ENCODE results near the gene KIF7. TPM values are rescaled to one million over a fixed set of nuclear protein-coding genes. Genes with fewer than 3 reads are reported as not detected.

KIF7 gene
- total and polyA plus RNA-seq, 2 donors from 2014 or later = 1.4 to 4.2 TPM

DNA sequence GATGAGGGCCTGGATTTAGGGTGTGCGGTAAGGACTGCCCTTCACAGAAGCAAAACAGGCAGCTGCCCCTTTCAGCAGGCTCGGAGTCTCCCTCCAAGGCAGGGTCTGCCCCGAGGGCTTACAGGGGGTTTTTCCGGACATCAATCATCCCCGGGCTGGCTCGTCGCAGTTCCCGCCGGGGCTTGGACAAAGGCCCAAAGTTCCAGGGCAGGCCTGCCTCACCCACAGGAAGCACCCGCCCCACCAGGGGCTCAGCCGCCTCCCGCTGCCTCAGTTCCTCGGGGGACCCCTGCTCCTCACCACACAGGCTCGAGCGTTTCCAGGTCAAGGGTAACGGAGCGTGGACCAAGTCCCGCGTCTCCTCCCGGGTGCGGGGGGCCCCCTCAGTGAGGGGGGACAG, 27.0 kb downstream of the KIF7 start:
- Histone ChIP-seq H3K9ac (ENCODE audit: low read length in 3 of 3) (no peak overlapping the region), H3K27me3 (ENCODE audit: control insufficient read depth, insufficient read depth, low read length) (no peaks in the 10 kb centered on the region), H3K4me3 (ENCODE audit: low read length in 3 of 3) (no peak overlapping the region), H3K27ac (ENCODE audit: low read depth in 2 of 2, low read length in 2 of 2) (no peak overlapping the region), H3K4me1 (ENCODE audit: control insufficient read depth in 2 of 3, insufficient read depth in 2 of 3, low read depth in 1 of 3, low read length in 3 of 3) (no peaks in the 10 kb centered on the region), H3K36me3 (ENCODE audit: control insufficient read depth in 2 of 3, insufficient read depth in 3 of 3, low read length in 3 of 3) (peaks cover 0 to 5% (median 0%) of the 10 kb centered on the region in 3 donors), H3K9me3 (ENCODE audit: control insufficient read depth in 2 of 3, insufficient read depth in 1 of 3, low read length in 3 of 3) (no peaks in the 10 kb centered on the region)
- DNase-seq = peak in 1 of 5 donors; percentile 63
- intact Hi-C loops (cut with DNase I) = no loop called here
- no peak for FAIRE-seq
- no peak for TF ChIP-seq CTCF (IDR thresholded peaks at IDR 0.05; ENCODE audit: borderline replicate concordance, extremely low read depth, insufficient read depth)

DNA sequence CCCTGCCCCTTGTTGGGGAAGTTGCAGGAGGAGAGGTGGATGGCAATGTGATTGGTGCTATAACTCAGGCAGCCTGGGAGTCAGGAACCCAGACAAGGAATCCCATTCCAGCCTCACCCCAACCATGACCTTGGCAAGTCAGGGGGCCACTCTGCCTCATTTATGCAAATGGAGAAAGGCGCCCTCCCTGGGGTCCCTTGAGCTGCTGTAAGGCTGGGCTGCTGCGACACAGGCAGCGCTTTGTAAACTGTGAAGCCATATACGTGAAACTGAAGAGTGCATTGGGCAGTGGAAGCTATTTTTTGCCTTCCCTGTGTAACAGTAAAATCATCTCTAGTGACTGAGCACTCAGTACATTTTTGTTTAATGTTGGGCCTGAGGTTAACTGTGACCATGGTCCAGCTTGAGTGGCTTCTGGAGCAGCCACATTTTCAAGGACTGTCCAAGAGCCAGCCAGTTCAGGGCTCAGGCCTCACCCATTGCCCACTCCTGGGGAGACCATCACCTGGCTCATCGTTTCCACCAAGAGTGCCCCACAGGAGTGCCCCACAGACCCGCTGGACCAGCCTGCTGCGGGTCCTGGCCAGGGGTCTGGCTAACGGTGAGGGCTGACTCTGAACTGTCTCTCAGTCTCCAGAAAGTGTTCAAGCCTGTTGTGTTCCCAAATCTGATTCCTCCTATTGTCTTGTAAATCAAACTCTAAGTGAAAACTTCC, 27.9 kb downstream of the KIF7 start:
- peak in 1 of 5 donors; percentile 29 for DNase-seq
- intact Hi-C loops (cut with DNase I) = no loop called here
- Histone ChIP-seq H3K27me3 (ENCODE audit: control insufficient read depth, insufficient read depth, low read length) (no peaks in the 10 kb centered on the region), H3K27ac (ENCODE audit: low read depth in 2 of 2, low read length in 2 of 2) (no peak overlapping the region), H3K9ac (ENCODE audit: low read length in 3 of 3) (no peak overlapping the region), H3K4me1 (ENCODE audit: control insufficient read depth in 2 of 3, insufficient read depth in 2 of 3, low read depth in 1 of 3, low read length in 3 of 3) (no peaks in the 10 kb centered on the region), H3K4me3 (ENCODE audit: low read length in 3 of 3) (no peak overlapping the region), H3K36me3 (ENCODE audit: control insufficient read depth in 2 of 3, insufficient read depth in 3 of 3, low read length in 3 of 3) (peaks cover 0 to 5% (median 0%) of the 10 kb centered on the region in 3 donors), H3K9me3 (ENCODE audit: control insufficient read depth in 2 of 3, insufficient read depth in 1 of 3, low read length in 3 of 3) (no peaks in the 10 kb centered on the region)
- no peak for FAIRE-seq
- TF ChIP-seq CTCF (IDR thresholded peaks at IDR 0.05; ENCODE audit: borderline replicate concordance, extremely low read depth, insufficient read depth) = no peak

DNA sequence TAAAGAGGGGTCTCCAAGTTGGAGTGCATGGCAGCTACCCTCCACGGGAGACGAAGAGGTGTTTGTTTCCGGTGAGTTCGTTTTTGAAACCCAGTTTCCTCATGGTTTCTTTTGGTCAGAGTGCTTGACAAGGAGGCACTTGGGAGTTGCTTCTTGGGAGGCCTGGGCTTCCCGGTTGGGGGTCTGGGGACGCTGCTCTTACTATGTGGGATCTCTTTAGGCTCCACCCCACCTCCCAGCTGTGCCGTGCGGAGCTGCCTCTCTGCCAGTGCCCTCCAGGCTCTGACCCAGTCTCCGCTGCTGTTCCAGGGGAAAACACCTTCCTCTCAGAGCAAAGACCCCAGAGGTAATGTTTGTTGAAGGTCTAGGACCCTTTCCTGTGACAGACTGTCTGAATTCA, 29.6 kb downstream of the KIF7 start:
- intact Hi-C loops (cut with DNase I) = no loop called here
- DNase-seq = peak in 1 of 5 donors; percentile 59
- H3K36me3 ChIP-seq (ENCODE audit: control insufficient read depth in 2 of 3, insufficient read depth in 3 of 3, low read length in 3 of 3) = peaks cover 0 to 3% (median 0%) of the 10 kb centered on the region in 3 donors
- H3K9me3 ChIP-seq (ENCODE audit: control insufficient read depth in 2 of 3, insufficient read depth in 1 of 3, low read length in 3 of 3) = no peaks in the 10 kb centered on the region
- H3K27me3 ChIP-seq (ENCODE audit: control insufficient read depth, insufficient read depth, low read length) = no peaks in the 10 kb centered on the region
- H3K27ac ChIP-seq (ENCODE audit: low read depth in 2 of 2, low read length in 2 of 2) = no peak overlapping the region
- no peak for TF ChIP-seq CTCF (IDR thresholded peaks at IDR 0.05; ENCODE audit: borderline replicate concordance, extremely low read depth, insufficient read depth)
- no peak for FAIRE-seq
- H3K4me3 ChIP-seq (ENCODE audit: low read length in 3 of 3) = no peak overlapping the region
- no peak overlapping the region for H3K9ac ChIP-seq (ENCODE audit: low read length in 3 of 3)
- no peaks in the 10 kb centered on the region for H3K4me1 ChIP-seq (ENCODE audit: control insufficient read depth in 2 of 3, insufficient read depth in 2 of 3, low read depth in 1 of 3, low read length in 3 of 3)

Measured in kidney (tissue), 14 donors.